LNCAP (cell line): ENCODE results near the gene ETV3.

Source experiments
- TF ChIP-seq, protein P1 (sequence below): fragments of 450-650 bp; IDR thresholded peaks from 2 replicates; pipeline ENCODE4 v1.5.1; 2017; ENCODE audit warnings: mild to moderate bottlenecking

The ETV3 gene

DNA sequence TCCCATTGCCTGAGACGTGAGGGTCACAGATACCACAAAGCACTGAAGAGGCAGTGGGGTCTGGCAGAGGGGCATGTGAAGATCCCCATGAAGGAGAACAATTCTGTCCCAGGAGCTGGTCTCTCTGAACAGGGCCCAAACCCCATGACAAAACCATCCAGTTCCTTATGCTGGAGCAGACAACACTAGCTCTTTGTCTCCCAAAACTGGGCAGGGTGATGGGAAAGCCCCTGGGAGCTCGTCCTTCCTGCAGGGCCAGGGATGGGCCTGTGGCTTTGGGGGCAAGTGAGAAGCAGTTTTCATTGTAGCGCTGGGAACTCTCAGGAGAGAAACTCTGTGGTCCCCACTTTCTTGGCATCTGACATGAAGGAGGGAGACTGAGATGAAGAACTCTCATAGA is 47.4 kb downstream of the ETV3 start:
- TF ChIP-seq, protein P1, sequence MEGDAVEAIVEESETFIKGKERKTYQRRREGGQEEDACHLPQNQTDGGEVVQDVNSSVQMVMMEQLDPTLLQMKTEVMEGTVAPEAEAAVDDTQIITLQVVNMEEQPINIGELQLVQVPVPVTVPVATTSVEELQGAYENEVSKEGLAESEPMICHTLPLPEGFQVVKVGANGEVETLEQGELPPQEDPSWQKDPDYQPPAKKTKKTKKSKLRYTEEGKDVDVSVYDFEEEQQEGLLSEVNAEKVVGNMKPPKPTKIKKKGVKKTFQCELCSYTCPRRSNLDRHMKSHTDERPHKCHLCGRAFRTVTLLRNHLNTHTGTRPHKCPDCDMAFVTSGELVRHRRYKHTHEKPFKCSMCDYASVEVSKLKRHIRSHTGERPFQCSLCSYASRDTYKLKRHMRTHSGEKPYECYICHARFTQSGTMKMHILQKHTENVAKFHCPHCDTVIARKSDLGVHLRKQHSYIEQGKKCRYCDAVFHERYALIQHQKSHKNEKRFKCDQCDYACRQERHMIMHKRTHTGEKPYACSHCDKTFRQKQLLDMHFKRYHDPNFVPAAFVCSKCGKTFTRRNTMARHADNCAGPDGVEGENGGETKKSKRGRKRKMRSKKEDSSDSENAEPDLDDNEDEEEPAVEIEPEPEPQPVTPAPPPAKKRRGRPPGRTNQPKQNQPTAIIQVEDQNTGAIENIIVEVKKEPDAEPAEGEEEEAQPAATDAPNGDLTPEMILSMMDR, result no peak

DNA sequence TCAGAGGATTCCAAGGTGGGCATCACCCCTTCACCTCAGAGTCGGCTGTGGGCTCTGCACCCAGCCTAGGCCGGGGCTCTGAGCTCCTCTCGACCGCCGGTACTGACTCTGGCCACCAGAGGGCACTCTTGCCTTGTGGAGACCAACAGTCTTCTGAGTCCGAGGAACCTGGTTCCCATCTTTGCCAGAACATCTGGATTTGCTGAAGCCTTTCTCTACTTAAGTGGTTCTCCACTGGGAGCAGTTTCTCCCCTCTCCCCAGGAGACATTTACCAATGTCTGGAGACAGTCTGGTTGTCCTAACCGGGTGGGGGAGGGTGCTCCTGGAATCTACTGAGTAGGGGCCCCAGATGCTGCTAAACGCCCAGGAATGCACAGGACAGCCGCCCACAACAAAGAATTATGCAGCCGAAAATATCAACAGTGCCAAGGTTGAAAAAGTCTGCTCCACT is 48.0 kb downstream of the ETV3 start:
- TF ChIP-seq, protein P1, result peak; percentile 98

DNA sequence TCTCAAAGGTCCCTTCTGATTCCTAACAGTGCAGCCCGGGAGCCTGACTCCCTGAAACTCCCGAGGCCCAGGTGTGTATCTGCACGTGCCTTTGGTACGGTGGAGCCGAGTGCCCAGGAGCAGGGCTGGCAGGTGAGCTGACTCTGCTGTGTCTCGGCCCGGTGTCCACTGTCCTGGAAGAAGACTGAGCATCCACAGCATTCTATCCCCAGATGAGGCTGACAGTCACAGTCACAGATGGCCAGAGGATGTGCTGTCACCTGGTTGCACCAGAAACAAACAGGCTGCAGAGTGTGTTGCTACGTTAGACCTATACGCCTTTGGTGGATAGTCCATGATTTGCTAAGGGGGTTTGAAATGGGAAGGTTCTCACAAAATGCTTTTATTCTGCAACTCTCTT is 48.4 kb downstream of the ETV3 start:
- TF ChIP-seq, protein P1, result no peak

DNA sequence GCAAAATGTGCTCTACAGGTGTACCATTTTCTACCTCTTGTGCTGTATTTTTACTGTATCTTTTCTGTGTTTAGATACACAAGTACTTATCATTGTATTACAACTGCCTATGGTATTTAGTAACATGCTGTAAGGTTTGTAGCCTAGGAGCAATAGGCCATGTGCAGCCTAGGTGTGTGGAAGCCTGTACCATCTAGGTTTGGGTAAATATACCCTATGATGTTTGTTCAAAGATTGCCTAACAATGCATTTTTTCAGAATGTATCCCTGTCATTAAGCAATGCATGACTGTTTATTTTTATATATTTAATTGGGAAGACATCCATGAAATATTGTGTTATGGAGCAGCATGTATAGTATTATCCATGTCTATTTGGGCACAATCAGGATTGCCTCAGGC is 49.6 kb downstream of the ETV3 start:
- TF ChIP-seq, protein P1, result no peak

DNA sequence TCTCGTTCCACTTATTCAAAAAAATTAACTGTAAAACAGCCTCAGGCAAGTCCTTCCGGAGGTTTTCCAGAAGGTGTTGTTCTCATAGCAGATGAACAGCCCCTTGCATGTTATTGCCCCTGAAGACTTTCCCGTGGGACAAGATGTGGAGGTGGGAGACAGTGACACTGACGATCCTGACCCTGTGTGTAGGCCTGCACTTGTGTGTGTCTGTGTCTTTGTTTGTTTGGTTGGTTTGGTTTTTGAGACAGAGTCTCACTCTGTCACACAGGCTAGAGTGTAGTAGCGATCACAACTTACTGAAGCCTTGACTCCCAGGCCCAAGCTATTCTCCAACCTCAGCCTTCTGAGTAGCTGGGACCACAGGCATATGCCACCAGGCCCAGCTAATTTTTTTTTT is 51.2 kb downstream of the ETV3 start:
- TF ChIP-seq, protein P1, result no peak

DNA sequence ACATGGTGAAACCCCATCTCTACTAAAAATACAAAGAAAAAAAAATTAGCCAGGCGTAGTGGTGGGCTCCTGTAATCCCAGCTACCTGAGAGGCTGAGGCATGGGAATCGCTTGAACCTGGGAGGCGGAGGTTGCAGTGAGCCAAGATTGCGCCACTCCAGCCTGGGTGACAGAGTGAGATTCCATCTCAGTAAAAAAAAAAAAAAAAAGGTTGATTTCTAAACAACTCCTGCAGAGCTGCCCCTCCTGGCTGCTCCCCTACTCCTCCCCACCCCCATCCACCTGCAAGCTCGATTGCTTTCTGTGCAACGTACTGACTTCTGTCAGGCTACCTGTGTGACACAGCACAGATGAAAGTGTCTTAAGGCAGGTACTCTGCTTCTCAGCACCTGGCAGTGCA is 51.9 kb downstream of the ETV3 start:
- TF ChIP-seq, protein P1, result no peak

DNA sequence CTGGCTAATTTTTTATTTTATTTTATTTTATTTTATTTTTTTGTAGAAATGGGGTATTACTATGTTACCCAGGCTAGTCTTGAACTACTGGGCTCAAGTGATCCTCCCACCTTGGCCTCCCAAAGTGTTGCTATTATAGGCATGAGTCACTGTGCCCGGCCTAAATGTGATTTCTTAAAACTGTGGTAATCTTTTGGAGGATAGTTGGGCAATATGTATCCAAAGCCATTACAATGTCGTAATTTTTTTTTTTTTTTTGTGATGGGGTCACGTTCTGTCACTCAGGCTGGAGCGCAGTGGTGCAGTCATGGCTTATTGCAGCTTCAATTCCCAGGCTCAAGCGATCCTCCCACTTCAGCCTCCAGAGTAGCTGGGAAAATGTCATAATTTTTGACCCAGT is 52.8 kb downstream of the ETV3 start:
- TF ChIP-seq, protein P1, result no peak

DNA sequence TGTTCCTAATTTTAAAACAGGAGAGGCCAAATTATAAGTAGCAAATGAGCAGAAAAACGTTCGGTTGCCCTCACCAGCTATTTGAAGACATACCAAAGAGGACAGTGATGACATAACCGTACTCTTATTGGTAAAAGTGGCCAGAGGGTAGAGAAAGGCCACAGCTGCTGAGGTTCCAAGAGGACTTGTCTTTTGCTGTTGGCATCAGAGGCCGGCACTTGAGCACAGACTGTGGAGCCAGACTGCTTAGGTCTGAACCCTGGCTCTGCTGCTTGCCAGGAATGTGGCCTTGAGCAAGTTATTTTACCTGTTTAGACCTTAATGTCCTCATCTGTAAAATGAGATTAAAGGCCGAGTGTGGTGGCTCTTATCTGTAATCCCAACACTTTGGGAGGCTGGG is 53.5 kb downstream of the ETV3 start:
- TF ChIP-seq, protein P1, result no peak
